ENCODE measurements around the gene TSPAN32.

TSPAN32 gene

DNA sequence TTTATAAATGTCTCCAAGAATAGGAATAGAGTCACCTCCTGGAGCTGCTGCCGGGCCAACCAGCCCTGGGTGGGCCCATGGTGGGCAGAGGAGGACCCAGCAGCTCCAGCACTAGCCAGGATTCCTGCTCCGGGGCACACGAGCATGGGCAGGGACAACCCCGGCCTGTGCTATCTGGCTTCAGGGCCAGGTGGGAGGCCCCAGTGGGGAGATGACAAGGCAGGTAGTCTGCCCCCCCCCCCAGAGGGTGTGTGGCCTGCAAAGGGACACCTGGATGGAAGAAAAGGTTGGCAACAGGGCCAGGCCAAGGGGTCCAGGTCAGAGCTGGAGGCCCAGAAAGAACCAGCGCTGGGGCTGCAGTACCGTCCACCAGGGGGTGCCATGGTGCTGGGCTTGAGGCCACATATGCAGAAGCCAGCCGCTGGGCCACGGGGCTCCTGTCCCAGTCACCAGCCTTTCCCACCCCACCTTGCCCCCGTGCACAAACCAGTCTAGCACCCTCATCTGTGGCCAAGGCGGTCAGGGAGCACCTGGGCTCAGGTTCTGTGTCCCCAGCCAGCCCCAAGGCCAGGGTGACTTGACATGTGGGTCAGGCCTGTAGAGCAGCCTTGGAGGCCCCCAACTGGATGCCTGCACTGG is 3.4 kb downstream of the TSPAN32 start:
- DNase-seq = peak in 1 of 2 experiments; percentile 39

DNA sequence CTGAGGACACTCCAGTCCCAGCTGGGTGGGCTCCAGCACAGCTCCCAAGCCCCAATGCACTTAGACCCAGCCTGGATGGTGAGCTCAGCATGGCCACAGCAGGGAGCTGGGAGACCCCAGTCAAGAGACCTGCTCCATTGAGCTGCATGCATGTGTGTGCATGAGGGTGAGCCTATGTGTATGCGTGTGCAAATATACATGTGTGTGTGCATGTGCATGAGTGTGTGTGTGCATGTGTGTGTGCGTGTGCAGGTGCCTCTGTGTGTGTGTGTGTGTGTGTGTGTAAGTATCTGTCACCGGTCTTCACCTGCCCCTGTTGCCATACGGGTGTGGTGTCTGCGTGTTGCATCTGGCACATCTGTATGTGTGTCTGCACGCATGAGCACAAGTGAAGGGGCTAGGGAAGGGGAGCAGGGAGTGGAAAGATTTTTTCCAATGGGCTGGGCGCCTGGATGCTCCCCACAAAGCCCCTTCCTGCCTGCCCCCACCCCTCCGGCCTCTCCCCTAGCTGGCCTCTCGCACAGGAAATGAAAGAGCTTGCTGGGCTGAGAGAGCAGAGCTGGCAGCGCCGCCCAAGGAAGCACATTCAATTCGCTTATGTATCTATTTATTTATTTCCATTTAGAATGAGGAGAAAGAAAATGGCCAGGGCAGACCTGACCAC is 4.1 kb downstream of the TSPAN32 start:
- DNase-seq = no peak

DNA sequence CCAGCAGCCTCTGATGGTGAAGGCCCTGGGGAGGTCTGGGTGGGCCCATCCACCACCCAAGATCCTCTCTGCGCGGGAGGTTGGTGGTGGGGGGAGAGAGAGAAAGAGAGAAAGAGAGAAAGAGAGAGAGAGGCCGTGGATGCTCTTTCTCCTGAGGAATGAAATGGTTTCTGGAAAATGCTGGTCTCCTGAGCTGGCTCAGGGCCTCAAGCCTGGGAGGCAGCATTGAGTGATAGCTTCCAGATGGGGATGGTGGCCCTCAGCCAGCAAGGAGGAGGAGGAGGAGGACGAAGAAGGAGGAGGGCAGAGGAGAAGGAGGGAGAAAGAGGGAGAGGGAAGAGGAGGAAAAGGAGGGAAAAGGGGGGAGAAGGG is 4.6 kb downstream of the TSPAN32 start:
- DNase-seq = no peak

DNA sequence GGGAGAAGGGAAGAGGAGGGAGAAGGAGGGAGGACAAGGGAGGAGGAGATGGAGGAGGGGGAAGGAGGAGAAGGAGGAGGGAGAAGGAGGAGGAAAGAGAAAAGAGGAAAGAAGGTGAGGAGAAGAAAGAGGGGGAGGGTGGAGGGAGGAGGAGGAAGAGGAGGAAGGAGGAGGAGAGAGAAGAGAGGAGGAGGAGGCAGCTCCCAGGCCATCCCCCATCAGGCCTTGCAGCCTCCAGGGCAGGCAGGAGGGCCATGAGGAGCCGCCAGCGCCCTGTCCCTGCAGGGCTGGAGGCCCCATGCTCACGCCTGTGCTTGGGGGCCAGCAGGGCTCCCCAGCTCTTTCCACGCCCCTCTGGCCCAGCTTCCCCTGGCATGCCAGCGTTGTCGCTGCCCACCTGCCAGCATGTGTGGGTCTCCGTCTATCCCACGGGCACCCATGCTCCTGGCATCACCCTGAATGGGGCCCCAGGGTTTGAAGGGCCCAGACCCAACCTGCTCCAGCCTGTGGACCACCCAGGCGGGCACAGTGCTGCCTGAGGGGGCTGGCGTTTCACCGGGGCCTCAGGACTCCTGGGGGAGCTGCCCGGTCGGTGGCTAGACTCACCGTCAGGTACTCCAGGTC is 5.2 kb downstream of the TSPAN32 start:
- no peak for DNase-seq

DNA sequence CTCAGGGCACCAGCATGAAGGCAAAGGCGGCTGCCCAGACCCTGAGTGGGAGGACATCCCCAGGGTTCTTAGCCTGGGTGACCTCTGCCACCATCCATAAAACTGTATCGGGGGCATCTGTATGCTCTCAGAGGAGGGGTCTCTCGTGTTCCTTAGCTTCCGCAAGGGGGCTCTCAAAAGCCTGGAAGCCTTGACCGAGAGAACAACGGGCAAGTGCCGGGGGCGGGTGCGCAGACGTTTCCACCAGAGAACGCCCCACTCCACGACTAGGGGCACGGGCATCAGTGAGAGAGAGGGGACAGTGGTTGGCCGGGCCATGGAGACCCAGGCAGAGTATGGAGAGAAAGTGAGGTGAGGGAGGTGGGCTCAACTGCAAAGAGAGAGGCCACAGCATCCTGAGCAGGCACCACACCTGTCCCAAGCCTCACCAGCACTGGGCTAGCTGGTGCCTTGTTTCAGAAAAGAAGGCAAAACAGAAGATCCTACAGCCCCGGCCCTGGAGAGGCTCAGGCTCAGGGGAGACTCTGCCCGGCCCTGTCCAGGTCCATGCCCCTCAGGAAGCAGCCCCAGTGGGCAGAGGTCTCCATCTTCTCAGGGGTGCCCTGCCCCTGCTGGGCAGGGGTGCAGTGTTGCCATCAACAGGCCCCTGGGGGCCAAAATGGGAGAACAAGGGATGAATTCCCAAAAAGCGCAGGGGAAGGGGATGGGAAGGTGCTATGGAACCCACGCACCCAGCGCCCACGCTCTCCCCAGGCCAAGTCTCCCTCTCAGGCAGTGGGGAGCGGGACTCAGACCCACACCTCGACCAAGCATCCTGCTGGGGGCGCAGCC is 5.9 kb downstream of the TSPAN32 start:
- no peak for DNase-seq

DNA sequence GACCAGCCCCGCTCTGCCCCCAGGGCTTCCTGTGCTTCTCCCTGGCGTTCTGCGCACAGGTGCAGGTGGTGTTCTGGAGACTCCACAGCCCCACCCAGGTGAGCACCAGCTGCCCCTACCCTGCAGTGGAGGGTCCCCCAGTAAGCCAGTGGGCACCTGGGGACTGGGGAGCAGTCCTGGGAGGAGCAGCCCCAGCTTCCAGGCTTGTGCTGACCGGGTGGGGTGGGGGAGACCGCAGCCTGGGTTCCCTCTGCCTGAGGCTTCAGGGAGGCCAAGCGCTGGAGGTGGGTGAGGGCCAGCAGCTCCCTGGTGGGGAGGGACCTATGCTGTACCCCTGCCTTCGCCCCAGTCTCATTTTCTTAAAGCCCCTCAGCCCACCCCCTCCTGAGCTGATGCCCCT is 6.9 kb downstream of the TSPAN32 start:
- no peak for DNase-seq

DNA sequence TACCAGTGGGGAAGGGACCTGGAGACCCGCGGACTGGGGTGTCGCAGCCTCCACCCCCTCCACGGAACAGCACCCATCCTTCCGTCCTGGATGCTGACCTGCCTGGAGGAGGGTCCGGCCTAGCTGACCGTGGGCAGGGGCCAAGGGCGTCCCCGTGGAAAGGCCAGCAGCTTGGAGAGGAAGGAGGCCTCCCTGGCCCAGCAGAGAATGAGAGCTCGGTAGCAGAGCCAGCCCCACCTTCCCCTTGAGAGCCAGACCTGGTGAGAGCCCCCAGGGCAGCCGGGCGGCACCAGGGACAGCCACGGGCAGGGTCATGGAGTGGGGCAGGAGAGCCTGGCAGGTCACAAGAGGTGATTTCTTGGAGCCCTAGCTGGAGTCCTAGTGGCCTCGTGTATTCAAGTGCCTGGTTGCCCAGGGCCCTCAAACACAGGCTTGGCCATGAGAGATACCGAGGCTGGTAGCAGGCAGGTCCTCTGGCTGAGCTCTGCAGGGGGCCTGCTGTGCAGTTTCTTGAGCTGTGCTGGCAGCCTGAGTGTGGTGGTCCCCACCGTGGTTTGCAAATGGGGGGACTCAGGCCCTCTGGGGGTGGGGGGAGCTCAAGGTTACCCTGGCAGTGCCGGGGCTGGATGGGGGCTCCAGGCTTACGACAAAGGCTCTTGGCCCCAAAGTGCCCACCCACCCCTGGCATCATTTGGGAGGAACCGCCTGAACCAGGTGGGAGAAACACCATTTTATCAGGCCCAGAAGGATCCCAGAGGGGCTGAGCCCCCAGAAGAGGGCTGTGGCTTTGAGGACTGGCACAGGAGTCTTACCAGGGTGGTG is 7.6 kb downstream of the TSPAN32 start:
- no peak for DNase-seq

DNA sequence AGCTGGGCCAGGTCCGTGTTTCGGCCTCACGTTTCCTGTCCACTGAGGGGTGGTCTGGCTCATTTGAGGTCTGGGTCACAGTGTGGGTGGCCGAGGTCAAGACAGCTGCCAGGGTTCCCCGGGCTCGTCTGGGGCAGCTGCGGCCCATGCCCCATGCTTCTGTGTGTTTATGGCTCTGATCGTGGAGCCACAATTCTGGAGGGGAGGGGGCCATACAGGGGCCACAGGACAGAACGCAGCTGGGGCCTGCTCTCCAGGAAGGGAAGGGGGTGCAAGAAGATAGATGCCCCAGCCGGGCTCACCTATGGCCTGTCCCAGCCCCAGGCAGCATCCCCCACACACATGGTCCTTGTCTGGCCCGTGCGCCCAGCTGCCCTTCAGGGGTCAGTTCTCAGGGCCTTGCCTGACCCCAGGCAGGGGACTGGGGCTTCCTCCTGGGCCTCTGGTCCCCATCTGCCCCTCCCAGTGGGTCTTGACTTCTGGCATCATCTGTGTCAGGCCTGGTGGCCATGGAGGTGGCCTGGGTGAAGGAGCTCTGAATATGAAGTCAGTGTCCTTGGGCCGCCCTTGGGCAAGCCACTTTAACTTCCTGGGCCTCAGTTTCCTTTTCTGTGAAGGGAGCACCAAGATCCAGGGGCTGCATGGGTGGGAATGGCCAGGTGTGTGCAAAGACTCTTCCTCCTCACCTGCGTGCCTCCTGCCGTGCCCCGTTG is 8.4 kb downstream of the TSPAN32 start:
- no peak for DNase-seq

DNA sequence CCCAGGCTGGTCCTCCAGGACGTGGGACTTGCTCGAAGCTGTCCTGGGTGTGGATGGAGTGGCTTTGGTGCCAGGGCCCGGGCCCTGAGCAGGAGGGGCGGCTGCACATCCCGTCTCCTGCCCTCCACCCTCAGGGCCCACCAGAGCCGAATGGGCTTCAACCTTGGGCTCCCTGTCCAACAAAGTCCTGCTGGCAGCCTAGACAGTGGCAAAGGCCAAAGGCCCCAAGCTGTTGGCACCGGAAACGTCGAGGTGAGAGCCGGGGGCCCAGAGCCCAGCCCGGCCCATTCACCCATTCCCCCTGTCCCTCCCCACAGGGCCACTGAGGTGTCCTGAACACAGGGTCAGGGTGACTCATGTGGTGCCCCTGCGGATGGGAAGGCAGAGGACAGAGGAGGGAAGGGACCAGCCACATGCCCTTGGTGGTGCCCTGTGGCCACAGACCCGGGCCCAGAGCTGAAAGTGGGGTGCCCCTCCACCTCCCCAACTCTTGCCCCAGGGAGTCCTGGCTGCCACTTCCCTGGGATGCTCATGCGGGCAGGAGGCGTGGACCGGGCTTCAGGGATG is 9.1 kb downstream of the TSPAN32 start:
- DNase-seq = no peak

DNA sequence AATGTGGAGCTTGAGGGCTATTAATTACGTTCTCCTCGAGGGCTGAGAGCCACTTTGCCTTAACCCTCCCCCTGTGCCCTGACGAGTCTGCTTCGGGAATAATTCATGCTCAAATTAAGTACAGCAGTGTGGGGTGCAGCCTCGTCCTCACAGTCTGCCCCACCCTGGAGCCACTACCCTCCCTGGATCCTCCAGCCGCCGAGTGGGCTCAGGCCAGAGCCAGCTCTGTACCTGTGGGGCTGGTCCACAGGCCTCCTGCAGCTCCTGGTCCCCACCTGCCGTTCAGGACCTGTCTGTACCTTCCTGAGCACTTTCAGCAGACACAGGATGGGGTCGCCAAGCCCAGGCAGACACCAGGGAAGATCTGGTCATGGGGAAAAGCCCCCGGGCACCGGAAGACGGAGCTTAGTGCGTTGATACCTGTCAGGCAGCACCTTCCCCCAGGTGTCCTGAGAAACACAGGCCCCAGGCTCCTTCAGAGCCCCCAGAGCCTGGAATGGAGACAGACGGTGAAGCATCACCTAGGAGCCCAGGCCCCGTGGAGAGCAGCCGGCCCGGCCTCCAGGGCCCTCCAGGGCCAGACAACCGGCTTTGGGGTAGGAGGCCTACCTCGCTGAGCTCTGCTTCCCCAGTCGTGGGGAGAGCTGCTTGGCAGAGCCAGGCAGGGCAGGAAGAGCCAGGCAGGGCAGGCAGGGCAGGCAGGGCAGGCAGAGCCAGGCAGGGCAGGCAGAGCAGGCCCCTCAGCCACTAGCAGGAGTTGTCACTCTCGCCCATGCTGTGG is 9.7 kb downstream of the TSPAN32 start:
- DNase-seq = no peak

DNA sequence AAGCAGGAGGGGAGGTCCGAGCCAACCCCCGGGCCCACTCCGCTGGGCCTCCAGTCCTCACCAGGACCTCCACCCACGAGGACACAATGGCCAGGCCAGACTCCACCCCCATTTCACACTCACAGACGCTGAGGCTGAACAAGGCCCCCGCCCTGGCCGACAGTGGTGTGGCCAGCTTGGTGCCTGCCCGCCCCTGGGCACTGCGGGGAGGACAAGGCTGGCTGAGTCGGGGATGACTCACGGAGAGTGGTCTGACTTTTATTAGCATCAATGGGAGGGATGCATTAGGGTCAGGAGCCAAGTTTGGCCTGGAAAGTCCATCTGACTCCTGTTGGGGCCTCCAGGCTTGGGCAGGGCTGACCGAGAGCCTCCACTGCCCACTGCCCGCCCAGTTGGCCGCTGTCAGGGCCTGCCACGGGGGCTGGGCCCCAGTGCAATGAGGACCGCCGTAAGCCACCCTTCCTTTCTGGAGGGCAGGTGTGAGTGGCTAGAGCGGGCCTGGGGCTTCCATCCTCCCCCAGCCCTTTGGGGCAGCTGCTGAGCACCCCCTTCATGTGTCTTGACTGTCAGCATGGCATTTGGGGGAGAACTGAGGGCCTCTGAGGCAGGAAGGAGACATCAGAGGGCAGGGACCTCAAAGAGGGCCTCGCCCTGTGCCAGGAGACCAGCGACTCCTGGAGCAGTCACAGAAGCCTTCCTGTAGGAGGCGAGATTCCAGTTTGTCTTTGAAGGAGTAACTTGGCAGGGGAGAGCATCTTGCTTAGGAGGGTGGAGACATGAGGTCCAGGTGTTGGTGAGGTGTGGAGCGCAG is 10.6 kb downstream of the TSPAN32 start:
- no peak for DNase-seq

DNA sequence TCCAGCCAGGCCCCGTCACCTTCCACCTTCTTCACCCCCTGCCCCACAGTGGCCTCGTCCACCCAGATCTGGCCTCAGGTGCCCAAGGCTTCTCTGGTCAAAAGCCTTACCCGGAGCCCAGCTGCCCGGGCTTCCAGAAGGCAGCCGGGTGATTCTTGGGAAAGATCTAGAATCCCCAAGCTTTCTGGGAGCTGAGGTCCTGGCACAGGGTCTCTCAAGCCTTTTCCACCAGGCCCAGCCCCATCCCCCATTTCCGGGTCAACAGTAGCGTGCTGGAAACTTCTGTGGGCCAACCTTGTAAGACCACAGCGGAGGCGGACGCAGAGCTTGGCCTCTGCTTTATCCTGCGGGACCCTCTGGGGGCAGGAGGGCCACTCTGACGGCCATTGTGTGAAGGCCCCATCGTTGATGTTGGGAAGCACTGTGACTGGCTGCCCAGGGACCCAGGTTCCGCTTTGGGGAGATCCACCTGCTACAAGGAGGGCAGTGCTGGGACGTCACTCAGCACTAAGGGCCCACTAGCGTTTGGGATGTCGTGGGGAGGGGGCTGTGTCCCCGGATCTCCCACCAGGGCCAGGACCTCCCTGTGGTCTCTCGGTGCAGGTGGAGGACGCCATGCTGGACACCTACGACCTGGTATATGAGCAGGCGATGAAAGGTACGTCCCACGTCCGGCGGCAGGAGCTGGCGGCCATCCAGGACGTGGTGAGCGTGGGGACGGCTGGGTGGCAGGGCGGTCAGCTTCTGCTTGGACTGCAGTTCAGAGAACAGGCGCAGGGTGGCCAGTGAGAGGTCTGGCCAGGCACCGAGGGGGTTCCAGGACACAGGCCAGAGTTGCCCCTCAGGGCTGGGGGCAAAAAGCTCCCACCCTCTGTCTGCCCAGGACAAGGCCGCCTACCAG is 11.5 kb downstream of the TSPAN32 start:
- no peak for DNase-seq

DNA sequence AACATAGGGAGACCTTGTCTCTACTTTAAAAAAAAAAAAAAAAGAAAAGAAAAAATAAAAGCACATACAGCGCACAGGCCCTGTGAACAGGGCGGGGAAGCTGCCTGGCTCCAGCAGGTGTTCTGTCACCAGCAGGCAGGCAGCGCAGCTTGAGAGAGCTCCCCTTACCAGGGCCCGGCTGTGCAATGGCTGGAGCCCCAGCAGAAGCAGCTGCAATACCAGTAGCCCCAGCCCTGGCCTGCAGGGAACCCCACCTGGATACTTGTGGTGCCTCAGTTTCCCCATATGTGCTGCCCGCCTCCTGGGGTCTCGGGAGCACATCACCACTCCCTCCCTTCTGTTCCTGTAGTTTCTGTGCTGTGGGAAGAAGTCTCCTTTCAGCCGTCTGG is 12.3 kb downstream of the TSPAN32 start:
- no peak for DNase-seq

DNA sequence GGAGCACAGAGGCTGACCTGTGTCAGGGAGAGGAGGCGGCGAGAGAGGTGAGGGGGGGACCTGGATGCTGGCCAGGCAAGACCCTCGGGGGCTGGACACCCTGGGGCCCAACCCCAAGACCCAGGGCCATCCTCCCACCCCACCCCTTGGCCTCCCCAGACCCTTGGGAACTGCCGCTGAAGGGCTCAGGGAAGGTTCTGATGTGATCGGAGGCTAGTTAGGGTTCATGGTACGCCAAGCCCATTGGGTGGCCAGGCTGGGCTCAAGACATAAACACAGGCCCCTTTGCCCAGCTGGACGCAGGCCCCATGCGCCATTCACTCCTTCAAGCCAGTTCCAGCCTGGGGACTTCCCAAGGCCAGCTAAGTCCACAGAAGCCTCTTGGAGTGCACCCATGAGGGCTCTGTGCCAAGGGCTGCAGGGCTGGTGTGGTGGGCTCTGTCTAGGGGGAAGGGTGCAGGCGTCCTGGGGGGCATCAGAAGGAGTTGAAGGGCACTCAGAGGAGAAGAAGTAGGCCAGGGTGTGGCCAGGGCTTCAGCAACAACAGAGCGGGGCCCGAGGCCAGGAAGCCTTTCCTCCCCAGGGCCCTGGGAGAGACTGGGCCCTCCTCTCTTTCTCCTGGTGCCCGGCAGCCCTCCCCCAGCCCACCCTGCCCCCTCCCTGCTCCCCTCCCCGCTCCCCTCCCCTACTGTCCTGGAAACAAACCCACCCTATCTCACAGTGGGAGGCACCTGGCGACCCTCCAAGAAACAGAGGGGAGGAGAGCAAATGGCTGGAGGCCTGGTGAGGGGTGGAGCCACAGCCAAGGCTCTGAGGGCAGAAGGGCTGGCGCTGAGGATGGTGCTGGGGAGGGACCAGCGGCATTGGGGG is 12.9 kb downstream of the TSPAN32 start:
- no peak for DNase-seq

DNA sequence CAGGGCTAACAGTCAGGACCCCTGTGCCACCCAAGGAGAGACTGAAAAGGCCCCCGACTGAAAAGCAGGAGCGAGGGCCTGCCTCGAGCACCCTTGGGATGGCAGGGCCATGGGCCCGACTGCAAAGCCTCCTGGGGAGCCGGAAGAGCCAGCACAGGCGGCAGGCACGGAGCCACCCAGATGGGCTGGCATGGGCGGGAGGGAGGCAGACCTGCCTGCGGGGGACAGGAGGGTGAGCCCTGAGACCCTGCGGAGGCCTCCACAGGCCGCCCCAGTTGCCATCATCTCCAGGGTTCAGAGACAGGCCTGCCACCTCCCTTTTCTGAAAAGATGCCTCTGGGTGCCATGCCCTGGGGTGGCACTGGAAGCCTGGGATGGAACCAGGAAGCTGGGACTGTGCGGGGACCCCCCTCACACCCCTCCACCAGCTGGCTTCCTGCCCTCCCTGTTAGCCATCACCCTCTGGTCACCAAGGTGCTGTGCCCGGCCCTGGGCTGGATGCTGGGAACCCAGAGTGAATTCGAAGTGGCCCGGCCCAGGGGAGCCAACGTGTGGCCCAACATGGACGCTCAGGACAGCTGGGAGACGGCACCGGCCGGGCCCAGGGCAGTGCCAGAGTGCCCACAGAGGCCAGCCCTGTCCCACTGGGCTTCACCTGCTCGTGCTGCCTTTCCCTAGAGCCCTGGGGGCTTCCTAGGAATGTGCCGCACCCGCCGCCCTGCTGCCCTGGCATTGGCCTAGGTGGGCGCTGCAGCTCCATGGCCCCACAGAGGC is 13.8 kb downstream of the TSPAN32 start:
- no peak for DNase-seq

DNA sequence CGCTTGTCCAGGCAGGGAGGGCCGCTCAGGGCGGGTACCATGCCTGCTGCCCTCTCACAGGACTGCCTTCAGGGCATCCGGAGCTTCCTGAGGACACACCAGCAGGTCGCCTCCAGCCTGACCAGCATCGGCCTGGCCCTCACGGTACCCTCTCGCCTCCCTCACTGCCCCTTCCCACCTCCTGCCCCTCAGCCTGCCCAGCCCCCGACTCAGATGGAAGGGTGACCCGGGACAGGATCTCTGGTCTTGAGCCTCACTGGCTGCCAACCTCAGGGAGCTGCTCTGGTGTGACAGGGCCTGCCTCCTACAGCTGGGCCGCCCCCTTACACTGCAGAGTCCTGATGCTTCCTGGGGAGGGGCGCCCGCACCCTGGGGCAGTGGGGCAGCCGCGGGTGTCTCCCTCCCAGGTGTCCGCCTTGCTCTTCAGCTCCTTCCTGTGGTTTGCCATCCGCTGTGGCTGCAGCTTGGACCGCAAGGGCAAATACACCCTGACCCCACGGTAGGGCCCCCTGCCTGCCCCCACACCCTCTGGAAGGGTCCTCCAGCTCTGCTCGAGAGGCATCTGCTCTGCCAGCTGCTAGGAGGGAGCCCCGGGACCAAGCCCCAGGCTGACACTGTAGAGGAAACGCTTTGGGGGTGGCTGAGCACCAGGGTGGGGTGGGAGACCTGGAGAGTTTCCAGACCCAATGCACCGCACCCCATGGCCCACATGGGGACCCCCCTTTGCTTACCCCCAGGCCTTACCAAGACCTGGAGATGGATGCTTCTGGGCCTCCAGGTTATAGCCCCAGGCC is 14.6 kb downstream of the TSPAN32 start:
- DNase-seq = no peak
